Measurements from ENCODE around the gene PNPLA5. TPM values are rescaled to one million over a fixed set of nuclear protein-coding genes. Genes with fewer than 3 reads are reported as not detected.

Gene PNPLA5
- total and polyA plus RNA-seq, 2 experiments from 2014 or later: not detected

- DNase-seq (ENCODE audit: low read depth in 1 of 2, low spot score in 1 of 2): no peak
- no peak overlapping the region for H3K4me3 ChIP-seq
These were observed 34.5 kb upstream of the PNPLA5 start for GRCh38 chr22:43926349-43926710.

GRCh38 chr22:43925433-43926348 is 33.9 kb upstream of the PNPLA5 start:
- TF ChIP-seq CTCF (IDR thresholded peaks at IDR 0.05; ENCODE audit: low read depth, low read length): no peak
- Histone ChIP-seq H3K36me3 (no peaks in the 10 kb centered on the region), H3K4me3 (no peak overlapping the region), H3K4me1 (ENCODE audit: low read depth) (no peaks in the 10 kb centered on the region), H3K9me3 (ENCODE audit: low read depth) (no peaks in the 10 kb centered on the region), H3K27ac (no peak overlapping the region), H3K27me3 (no peaks in the 10 kb centered on the region)
- DNase-seq (ENCODE audit: low read depth in 1 of 2, low spot score in 1 of 2): peak in 1 of 2 donors; percentile 25

More at GRCh38 chr22:43926349-43926710, 34.5 kb upstream of the PNPLA5 start:
- Histone ChIP-seq H3K27me3 (no peaks in the 10 kb centered on the region), H3K4me1 (ENCODE audit: low read depth) (no peaks in the 10 kb centered on the region), H3K9me3 (ENCODE audit: low read depth) (no peaks in the 10 kb centered on the region), H3K36me3 (no peaks in the 10 kb centered on the region), H3K27ac (no peak overlapping the region)
- no peak for TF ChIP-seq CTCF (IDR thresholded peaks at IDR 0.05; ENCODE audit: low read depth, low read length)

- TF ChIP-seq CTCF (IDR thresholded peaks at IDR 0.05; ENCODE audit: low read depth, low read length): no peak
- peak overlapping the region; percentile 47 for H3K4me3 ChIP-seq
- no peaks in the 10 kb centered on the region for H3K27me3 ChIP-seq
- H3K9me3 ChIP-seq (ENCODE audit: low read depth): no peaks in the 10 kb centered on the region
- H3K27ac ChIP-seq: no peak overlapping the region
- no peaks in the 10 kb centered on the region for H3K4me1 ChIP-seq (ENCODE audit: low read depth)
- no peak for DNase-seq (ENCODE audit: low read depth in 1 of 2, low spot score in 1 of 2)
- no peaks in the 10 kb centered on the region for H3K36me3 ChIP-seq
These were observed 33.1 kb upstream of the PNPLA5 start for GRCh38 chr22:43924877-43925276.

GRCh38 chr22:43923631-43924464 is 32.0 kb upstream of the PNPLA5 start, which contains the start of gene PNPLA3:
Gene PNPLA3, plus strand, starts transcription at chr22:43923805. Its CDS starts 107 bp downstream, at chr22:43923912.
- peak within 1 kb of the TSS; percentile 47 for H3K4me3 ChIP-seq
- no peaks in the 10 kb centered on the region for H3K9me3 ChIP-seq (ENCODE audit: low read depth)
- no peaks in the 10 kb centered on the region for H3K27me3 ChIP-seq
- no peak within 1 kb of the TSS for H3K27ac ChIP-seq
- DNase-seq (ENCODE audit: low read depth in 1 of 2, low spot score in 1 of 2): peak; percentile 91 to 95
- H3K36me3 ChIP-seq: no peaks in the 10 kb centered on the region
- TF ChIP-seq CTCF (IDR thresholded peaks at IDR 0.05; ENCODE audit: low read depth, low read length): peak; percentile 30
- H3K4me1 ChIP-seq (ENCODE audit: low read depth): no peaks in the 10 kb centered on the region

- no peak for TF ChIP-seq CTCF (IDR thresholded peaks at IDR 0.05; ENCODE audit: low read depth, low read length)
- H3K27ac ChIP-seq: no peak overlapping the region
- H3K4me3 ChIP-seq: peak overlapping the region; percentile 47
These were observed 31.4 kb upstream of the PNPLA5 start for GRCh38 chr22:43923191-43923590.

More at GRCh38 chr22:43923191-43923590, 31.4 kb upstream of the PNPLA5 start:
- H3K27me3 ChIP-seq: no peaks in the 10 kb centered on the region
- no peaks in the 10 kb centered on the region for H3K9me3 ChIP-seq (ENCODE audit: low read depth)
- peak in 1 of 2 donors; percentile 16 for DNase-seq (ENCODE audit: low read depth in 1 of 2, low spot score in 1 of 2)
- H3K4me1 ChIP-seq (ENCODE audit: low read depth): no peaks in the 10 kb centered on the region
- H3K36me3 ChIP-seq: no peaks in the 10 kb centered on the region

Data from cardiac muscle cell (in vitro differentiated cells and primary cell).